ENCODE results near the gene BBS1.

DNA sequence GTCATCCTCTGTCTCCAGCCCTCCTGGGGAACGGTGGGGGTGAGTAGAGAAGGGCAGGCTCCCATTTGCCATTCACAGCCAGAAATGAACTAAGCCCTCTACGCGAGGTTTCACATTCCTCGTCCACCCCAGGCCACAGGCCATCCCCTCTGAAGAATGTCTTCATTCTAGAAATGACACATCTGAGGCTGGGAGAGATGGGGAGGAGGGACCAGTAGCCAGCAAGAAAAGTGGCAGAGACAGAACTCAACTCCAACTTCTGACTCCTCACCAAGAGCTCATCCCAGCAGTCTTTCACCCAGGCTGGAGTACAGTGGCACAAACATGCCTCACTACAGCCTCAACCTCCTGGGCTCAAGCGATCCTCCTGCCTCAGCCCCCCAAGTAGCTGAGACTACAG, 54.5 kb downstream of the BBS1 start:
- TF ChIP-seq, protein P1, sequence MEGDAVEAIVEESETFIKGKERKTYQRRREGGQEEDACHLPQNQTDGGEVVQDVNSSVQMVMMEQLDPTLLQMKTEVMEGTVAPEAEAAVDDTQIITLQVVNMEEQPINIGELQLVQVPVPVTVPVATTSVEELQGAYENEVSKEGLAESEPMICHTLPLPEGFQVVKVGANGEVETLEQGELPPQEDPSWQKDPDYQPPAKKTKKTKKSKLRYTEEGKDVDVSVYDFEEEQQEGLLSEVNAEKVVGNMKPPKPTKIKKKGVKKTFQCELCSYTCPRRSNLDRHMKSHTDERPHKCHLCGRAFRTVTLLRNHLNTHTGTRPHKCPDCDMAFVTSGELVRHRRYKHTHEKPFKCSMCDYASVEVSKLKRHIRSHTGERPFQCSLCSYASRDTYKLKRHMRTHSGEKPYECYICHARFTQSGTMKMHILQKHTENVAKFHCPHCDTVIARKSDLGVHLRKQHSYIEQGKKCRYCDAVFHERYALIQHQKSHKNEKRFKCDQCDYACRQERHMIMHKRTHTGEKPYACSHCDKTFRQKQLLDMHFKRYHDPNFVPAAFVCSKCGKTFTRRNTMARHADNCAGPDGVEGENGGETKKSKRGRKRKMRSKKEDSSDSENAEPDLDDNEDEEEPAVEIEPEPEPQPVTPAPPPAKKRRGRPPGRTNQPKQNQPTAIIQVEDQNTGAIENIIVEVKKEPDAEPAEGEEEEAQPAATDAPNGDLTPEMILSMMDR (conservative IDR thresholded peaks at IDR 0.05; ENCODE audit: low read length): no peak
- no peak for TF ChIP-seq EZH2phosphoT487 (IDR thresholded peaks at IDR 0.05; ENCODE audit: borderline replicate concordance, low read depth, low read length)
